ENCODE results near the gene CDK16.

CDK16 gene

GRCh38 chrX:47218280-47218919 lies at the start of gene CDK16:
Gene CDK16, plus strand, starts transcription at chrX:47218681. Its CDS starts 4,877 bp downstream, at chrX:47223558.
- peak in 1 of 2 donors; percentile 69 for DNase-seq

DNA sequence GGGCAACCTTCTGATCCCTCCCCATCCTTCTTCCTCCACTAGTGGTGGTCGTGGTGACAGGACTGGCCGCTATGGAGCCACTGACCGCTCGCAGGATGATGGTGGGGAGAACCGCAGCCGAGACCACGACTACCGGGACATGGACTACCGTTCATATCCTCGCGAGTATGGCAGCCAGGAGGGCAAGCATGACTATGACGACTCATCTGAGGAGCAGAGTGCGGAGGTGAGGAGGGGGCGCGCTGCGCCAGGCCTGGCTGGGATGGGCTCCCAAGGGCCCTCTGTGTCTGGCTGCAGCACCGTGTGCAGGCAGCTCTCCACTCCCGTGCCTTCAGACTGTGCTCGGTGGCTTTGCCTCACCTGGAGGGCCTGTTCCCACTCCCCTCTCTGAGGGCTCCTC lies 49.2 kb upstream of the CDK16 start:
- no peak for DNase-seq

DNA sequence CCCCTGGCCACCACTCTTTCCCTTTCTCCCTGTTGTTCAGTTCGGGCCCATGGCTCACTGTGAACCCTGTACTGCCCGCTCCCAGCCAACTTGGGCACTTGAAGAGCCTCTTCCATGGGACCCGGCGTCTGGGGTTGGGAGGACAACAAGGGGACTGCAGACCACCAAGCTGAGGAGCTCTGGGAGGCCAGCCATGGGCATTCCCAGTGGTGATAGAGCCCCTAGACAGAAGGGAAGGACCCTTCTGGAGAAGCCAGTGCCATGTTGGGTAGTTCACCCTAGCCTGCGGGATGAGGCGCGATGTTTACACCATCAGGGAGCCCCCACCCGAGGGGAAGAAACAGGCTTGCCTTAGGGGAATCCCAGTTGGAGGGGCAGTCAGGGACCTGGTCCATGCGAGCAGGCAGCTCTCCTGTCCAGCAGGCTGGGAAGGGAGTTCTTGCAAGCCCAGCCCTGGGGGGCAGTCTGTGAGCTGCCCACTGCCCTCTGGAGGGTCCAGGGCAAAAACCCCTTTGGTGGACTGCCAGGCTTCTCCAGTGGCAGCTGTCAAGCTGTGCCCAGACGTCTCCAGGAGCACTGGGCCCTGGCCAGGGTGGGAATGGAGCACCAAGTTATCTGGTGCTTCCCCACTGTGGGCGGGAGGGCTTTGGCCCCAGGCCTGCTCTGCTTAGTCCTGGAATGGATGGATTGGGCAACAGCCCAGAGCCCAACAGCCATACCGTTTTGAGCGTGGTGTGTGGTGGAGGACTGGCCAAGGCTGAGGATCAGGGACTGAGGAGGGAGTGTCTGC lies 48.6 kb upstream of the CDK16 start:
- no peak for DNase-seq

- DNase-seq = no peak
Observed at GRCh38 chrX:47170861-47171692, 47.4 kb upstream of the CDK16 start.

GRCh38 chrX:47171996-47172395 lies 46.5 kb upstream of the CDK16 start:
- no peak for DNase-seq

DNA sequence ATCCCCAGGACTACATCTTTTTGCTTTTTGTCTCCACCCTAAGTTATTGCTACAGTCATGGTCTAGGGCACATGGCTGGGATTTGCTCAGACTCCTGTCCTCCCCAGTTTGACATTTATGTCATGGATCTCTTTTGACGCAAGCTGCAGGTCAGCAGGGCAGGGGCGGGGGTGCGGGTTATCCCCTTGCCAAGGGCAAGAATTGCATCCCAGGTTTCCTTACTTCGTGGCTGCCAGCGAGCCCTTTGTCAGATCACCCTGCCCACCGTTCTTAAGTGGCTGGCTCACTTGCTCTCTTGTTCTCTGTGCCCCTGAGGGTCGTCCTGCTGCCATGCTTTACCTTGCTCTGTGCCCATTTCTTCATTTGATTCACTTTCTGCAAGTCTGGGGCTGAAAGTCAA lies 45.9 kb upstream of the CDK16 start:
- no peak for DNase-seq

GRCh38 chrX:47172971-47173792 lies 45.3 kb upstream of the CDK16 start:
- DNase-seq = no peak

DNA sequence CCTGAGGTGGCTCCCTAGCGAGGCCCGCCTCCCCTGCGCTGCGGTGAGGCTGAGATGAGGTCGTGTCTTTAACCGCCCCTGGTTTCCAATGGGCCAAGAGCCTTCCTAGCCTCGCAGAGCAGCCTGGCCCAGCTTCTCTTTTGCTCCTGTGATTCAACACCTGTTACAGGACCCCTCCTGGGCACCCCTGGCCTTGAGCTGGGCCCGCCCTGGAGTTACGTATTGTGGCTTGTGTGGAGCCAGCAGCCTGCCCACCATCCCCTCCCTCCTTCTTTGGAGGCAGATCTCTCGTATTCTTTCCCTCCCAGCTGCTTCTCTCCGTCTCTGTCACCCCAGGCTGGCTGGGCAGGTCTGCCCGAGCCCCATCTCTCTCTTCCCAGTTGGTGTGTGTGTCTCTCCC lies 44.1 kb upstream of the CDK16 start:
- no peak for DNase-seq

- no peak for DNase-seq
Observed at GRCh38 chrX:47174846-47175587, 43.5 kb upstream of the CDK16 start.

DNA sequence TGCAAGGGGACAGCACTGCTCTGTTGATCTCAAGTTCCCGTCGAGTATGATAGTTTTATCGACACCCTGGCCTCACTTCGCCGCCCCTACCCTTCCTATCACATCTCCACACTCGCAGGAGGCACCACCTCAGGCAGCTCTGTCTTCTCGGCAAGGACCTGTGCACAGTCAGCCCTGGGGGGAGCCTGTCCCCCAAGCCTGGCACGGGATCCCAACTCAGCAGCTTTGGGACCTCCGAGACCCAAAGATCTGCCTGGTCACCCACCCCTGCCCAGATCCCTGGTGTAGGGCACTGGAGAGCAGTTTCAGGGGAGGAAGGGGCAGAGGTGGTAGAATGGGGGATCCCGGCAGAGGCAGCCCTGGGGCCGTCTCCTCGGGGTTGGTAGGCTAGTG lies 42.9 kb upstream of the CDK16 start:
- no peak for DNase-seq

DNA sequence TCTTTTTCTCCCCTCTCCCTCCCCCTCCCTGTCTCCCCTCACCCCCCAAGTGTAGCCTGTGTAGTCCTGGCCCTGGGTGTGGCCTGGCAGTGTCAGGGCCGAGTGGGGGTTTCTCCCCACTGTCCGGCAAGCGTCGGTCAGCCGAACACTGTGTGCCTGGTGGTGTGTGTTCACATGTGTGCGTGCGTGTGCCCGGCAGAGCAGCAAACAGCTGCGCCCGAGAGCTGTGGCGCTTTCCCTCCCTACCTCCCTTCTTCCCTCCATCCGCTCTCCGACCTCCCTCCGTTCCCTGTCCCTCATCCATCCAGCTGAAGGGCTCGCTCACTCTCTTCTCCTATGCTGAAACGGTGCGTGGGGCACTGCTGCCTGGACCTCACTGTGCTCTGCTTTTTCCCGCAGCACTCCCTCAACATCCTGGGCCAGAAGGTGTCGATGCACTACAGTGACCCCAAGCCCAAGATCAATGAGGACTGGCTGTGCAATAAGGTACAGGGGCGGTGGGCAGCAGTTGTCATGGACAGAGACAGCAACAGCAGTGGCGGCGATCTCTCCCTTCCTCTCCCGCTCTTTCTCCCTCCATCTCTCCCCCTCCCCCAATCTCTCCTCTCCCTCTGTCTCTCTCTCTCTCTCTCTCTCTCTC lies 42.3 kb upstream of the CDK16 start:
- DNase-seq = no peak

DNA sequence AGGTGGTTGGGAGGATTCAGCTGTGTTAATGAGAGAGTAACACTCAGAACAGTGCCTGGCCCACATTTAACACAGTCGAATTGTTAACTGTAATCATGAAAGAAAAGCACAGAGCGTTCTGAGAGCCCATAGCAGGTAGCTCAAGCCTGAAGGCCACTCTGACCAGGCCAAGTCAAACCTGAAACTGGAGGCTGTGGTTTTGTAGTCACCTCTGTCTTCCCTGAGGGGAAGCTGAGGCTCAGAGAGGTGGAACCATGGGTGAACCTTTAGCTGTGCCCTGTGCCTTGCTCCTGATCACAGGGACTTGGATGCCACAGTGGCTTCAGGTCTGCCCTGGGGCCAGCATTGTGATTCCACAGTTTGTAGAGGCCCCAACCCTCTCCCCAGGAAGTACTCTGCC lies 41.4 kb upstream of the CDK16 start:
- DNase-seq = no peak

DNA sequence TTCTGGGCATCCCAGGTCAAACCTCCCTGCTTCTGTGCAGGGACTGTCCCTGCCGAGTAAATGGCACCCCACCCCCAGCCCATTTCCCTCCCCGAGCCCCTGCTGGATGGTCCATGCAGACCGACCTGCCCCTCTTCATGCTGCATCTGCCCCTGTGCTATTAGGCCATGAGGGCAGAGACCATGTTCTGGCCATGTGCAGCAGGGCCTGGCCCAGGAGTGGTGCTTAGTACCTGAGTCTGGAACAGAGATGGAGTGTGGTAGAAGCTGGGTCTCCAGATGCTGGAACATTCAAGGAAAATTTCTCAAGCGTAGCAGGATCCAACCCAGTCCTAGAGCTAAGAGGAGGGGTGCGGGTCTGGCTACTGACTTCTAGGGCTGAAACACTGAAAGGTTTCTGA lies 40.1 kb upstream of the CDK16 start:
- no peak for DNase-seq

DNA sequence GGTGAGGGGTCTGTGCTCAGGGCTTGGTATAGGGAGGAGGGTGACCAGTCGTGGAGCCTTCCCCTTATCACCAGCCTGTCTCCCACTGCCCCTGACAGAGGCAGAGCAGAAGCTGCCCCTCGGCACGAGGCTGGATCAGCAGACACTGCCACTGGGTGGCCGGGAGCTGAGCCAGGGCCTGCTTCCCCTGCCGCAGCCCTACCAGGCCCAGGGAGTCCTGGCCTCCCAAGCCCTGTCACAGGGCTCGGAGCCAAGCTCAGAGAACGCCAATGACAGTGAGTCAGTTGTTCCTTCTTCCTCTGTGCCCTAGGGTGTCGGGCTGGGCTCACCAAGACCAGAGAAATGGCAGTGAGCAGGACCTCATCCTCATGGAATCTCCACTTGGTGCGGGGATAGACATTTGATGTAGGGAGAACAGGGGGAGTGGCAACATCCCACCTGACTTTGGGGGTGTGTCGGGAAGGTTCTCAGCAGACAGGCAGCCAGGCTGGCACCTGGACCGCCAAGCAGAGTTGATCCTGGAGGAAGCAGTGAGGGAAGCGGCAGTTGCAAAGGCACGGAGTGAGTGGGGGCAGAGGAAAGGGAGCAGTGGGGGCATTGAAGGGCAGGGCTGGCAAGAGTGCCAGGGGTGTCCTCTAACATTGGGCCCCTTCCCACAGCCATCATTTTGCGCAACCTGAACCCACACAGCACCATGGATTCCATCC lies 39.1 kb upstream of the CDK16 start:
- no peak for DNase-seq

GRCh38 chrX:47179928-47180255 lies 38.6 kb upstream of the CDK16 start:
- no peak for DNase-seq

DNA sequence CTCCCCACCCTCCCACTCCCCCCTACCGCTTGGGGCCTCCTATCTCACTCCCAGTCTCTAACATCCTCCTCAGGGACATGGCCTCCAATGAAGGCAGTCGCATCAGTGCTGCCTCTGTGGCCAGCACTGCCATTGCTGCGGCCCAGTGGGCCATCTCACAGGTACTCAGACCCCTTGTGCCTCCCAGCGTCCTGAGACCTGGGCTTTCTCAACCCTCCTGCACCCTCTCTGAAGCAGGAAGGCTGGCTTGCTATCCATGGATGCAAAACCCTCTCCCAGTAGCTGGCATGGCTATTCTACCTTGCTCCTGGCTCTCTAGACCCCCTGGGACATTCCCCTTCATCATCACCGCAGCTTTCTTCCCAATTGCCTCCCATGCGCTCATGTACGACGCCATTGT lies 38.1 kb upstream of the CDK16 start:
- DNase-seq = no peak

DNA sequence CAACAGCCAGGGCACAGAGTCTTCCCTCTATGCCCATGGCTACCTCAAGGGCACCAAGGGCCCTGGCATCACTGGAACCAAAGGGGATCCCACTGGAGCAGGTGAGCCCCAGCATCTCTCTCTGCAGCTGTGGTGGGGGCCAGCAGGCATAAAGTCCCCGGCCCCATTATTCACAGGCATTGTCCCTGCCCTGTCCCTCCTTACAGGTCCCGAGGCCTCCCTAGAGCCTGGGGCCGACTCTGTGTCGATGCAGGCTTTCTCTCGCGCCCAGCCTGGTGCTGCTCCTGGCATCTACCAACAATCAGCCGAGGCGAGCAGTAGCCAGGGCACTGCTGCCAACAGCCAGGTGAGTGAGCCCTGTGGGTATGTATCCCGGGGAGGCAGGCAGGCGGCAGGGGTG lies 37.2 kb upstream of the CDK16 start:
- no peak for DNase-seq

DNA sequence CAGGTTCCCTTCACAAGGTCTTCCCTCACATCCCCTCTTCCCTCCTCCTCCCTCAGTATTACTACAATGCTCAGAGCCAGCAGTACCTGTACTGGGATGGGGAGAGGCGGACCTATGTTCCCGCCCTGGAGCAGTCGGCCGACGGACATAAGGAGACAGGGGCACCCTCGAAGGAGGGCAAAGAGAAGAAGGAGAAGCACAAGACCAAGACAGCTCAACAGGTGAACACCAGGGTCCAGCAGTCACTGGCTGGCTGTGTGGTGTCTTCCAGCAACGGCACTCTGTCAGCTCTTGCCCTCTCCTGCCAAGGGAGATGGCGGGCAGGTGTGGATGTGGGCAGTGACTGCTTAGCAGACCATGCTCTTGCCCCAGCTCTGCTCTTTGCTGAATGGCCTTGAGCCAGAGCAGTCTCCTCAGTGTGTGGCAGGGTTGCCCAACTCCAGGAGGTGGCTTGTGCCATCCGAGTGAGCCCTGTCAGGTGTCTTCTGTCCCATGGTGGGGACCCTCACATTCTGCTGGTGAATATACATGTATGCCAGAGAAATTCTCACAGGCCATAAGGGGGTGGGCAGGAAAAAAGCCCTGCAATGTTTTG lies 36.3 kb upstream of the CDK16 start:
- no peak for DNase-seq

DNA sequence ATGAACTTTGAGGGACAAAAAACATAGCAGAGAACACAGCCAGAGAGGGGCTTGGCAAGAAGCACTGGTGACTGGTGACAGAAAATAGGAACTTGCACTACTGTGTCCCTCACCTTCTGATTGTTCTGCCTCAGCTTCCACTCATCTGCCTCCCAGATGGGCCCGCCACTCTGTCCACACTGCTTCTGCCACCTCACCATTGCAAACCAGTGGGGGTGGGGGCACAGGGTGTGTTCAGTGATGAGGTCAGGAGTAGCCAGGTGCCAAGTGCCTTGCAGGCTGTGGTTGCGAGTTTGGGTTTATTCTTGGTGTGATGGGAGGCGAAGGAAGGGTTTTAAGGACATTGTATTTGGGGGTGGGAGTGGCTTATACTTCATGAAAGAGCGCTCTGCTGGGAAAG lies 34.0 kb upstream of the CDK16 start:
- no peak for DNase-seq

GRCh38 chrX:47185241-47185640 lies 33.2 kb upstream of the CDK16 start:
- no peak for DNase-seq

Measured in bone marrow (tissue), 2 donors.